ENCODE results near the gene UHRF1. TPM values are rescaled to one million over a fixed set of nuclear protein-coding genes. Genes with fewer than 3 reads are reported as not detected.

UHRF1 gene
- polyA plus RNA-seq, 1 donor (not counting 4 experiments of a cell fraction or from before 2014, with no cell fraction given) = 9.7 TPM

GRCh38 chr19:4908781-4909155, 533 bp upstream of the UHRF1 start:
- no peaks in the 10 kb centered on the region for H4K20me1 ChIP-seq (ENCODE audit: control insufficient read depth, extremely low read depth, insufficient read depth, low read length)
- no peak overlapping the region for H3K9ac ChIP-seq (ENCODE audit: control insufficient read depth, extremely low read depth, insufficient read depth, low read length)
- TF ChIP-seq EZH2 (IDR thresholded peaks at IDR 0.05; ENCODE audit: low read length) (no peak), CTCF (optimal IDR thresholded peaks at IDR 0.05 in 1 of 3, IDR thresholded peaks at IDR 0.05 in 1 of 3, conservative IDR thresholded peaks at IDR 0.05 in 1 of 3; ENCODE audit: extremely low read depth in 1 of 3, insufficient read depth in 2 of 3, low read length in 3 of 3) (no peak)
- no peaks in the 10 kb centered on the region for H3K27me3 ChIP-seq (ENCODE audit: control insufficient read depth, extremely low read depth, insufficient read depth, low read length)
- peaks cover 2% of the 10 kb centered on the region for H3K9me1 ChIP-seq (ENCODE audit: control insufficient read depth, extremely low read depth, insufficient read depth, low read length)
- H3K27ac ChIP-seq (ENCODE audit: control insufficient read depth, insufficient read depth, low read length) = no peak overlapping the region
- H3K79me2 ChIP-seq (ENCODE audit: control insufficient read depth, insufficient read depth, low read length) = peaks cover 15% of the 10 kb centered on the region
- FAIRE-seq (no peak), DNase-seq (ENCODE audit: low read depth, low spot score) (no peak)
- H3K4me2 ChIP-seq (ENCODE audit: control insufficient read depth, extremely low read depth, insufficient read depth, low read depth, low read length) = no peak overlapping the region
- H3K4me1 ChIP-seq (ENCODE audit: control insufficient read depth, extremely low read depth, insufficient read depth, low read length) = peaks cover 24% of the 10 kb centered on the region
- H3K9me3 ChIP-seq (ENCODE audit: control insufficient read depth, low read depth, low read length) = no peaks in the 10 kb centered on the region
- peaks cover 0 to 5% of the 10 kb centered on the region in 2 experiments for H3K36me3 ChIP-seq (ENCODE audit: control insufficient read depth in 2 of 2, extremely low read depth in 1 of 2, insufficient read depth in 2 of 2, low read length in 2 of 2)
- dilution Hi-C loops (cut with MboI; ENCODE audit: extremely low pct_ligation_motif_present, low sequenced_read_pairs) = no loop called here
- H3K4me3 ChIP-seq (ENCODE audit: control insufficient read depth in 2 of 3, extremely low read depth in 1 of 3, insufficient read depth in 2 of 3, low read depth in 1 of 3, low read length in 3 of 3) = no peak overlapping the region
- no peak overlapping the region for H2AFZ ChIP-seq (ENCODE audit: control insufficient read depth, low read length)

GRCh38 chr19:4909897-4910593, 744 bp downstream of the UHRF1 start:
- H3K4me3 ChIP-seq (ENCODE audit: control insufficient read depth in 2 of 3, extremely low read depth in 1 of 3, insufficient read depth in 2 of 3, low read depth in 1 of 3, low read length in 3 of 3) = peak overlapping the region; percentile 58 to 67 (median 58)
- peaks cover 2% of the 10 kb centered on the region for H3K9me1 ChIP-seq (ENCODE audit: control insufficient read depth, extremely low read depth, insufficient read depth, low read length)
- TF ChIP-seq EZH2 (IDR thresholded peaks at IDR 0.05; ENCODE audit: low read length) (no peak), CTCF (optimal IDR thresholded peaks at IDR 0.05 in 1 of 3, IDR thresholded peaks at IDR 0.05 in 1 of 3, conservative IDR thresholded peaks at IDR 0.05 in 1 of 3; ENCODE audit: extremely low read depth in 1 of 3, insufficient read depth in 2 of 3, low read length in 3 of 3) (no peak)
- no peak for FAIRE-seq
- peaks cover 20% of the 10 kb centered on the region for H3K79me2 ChIP-seq (ENCODE audit: control insufficient read depth, insufficient read depth, low read length)
- H3K4me2 ChIP-seq (ENCODE audit: control insufficient read depth, extremely low read depth, insufficient read depth, low read depth, low read length) = peak overlapping the region; percentile 76
- peaks cover 0 to 5% of the 10 kb centered on the region in 2 experiments for H3K36me3 ChIP-seq (ENCODE audit: control insufficient read depth in 2 of 2, extremely low read depth in 1 of 2, insufficient read depth in 2 of 2, low read length in 2 of 2)
- H3K9me3 ChIP-seq (ENCODE audit: control insufficient read depth, low read depth, low read length) = no peaks in the 10 kb centered on the region
- H3K27ac ChIP-seq (ENCODE audit: control insufficient read depth, insufficient read depth, low read length) = peak overlapping the region; percentile 61
- H4K20me1 ChIP-seq (ENCODE audit: control insufficient read depth, extremely low read depth, insufficient read depth, low read length) = no peaks in the 10 kb centered on the region
- no peak overlapping the region for H2AFZ ChIP-seq (ENCODE audit: control insufficient read depth, low read length)
- no peaks in the 10 kb centered on the region for H3K27me3 ChIP-seq (ENCODE audit: control insufficient read depth, extremely low read depth, insufficient read depth, low read length)
- DNase-seq (ENCODE audit: low read depth, low spot score) = peak; percentile 49
- dilution Hi-C loops (cut with MboI; ENCODE audit: extremely low pct_ligation_motif_present, low sequenced_read_pairs) = no loop called here
- peaks cover 34% of the 10 kb centered on the region for H3K4me1 ChIP-seq (ENCODE audit: control insufficient read depth, extremely low read depth, insufficient read depth, low read length)
- H3K9ac ChIP-seq (ENCODE audit: control insufficient read depth, extremely low read depth, insufficient read depth, low read length) = peak overlapping the region; percentile 64

Data from keratinocyte (primary cell).